Uterus (tissue), 4 donors: ENCODE results near the gene TMEM164. TPM values are rescaled to one million over a fixed set of nuclear protein-coding genes. Genes with fewer than 3 reads are reported as not detected.

Source experiments
- DNase-seq, 2 donors: peaks; one replicate each; pipeline ENCODE4 v3.0.0-alpha.2; 2019 to 2020
- H3K27ac ChIP-seq, 2 donors: fragments of 200-600 bp; sonication (generic); 1 replicate in 1 of 2; 2 replicates in 1 of 2; pipeline ENCODE4 v1.5.1; 2016 to 2018
- H3K27me3 ChIP-seq, 2 donors: fragments of 200-600 bp; sonication (generic); one replicate each; pipeline ENCODE4 v1.5.1; 2018 to 2019; ENCODE audit warnings: control low read depth in 1 of 2
- H3K36me3 ChIP-seq, 2 donors: fragments of 200-600 bp; sonication (generic); one replicate each; pipeline ENCODE4 v1.5.1; 2019; ENCODE audit warnings: control low read depth in 1 of 2
- H3K4me1 ChIP-seq, 2 donors: fragments of 200-600 bp; sonication (generic); one replicate each; pipeline ENCODE4 v1.5.1; 2018 to 2019; ENCODE audit warnings: control low read depth in 1 of 2
- H3K4me3 ChIP-seq, 2 donors: fragments of 200-600 bp; sonication (generic); 1 replicate in 1 of 2; 2 replicates in 1 of 2; pipeline ENCODE4 v1.5.1; 2018 to 2019; ENCODE audit warnings: mild to moderate bottlenecking in 1 of 2
- H3K9me3 ChIP-seq, 2 donors: fragments of 200-600 bp; sonication (generic); one replicate each; pipeline ENCODE4 v1.5.1; 2019; ENCODE audit warnings: control low read depth in 1 of 2
- POLR2A ChIP-seq, 2 donors: fragments of 450-650 bp; IDR thresholded peaks; one replicate each; pipeline ENCODE4 v1.6.1; 2016; ENCODE audit warnings: antibody characterized with exemption in 2 of 2, mild to moderate bottlenecking in 1 of 2, moderate library complexity in 1 of 2
- intact Hi-C: fragments of 100-400 bp; cut with DNase I; formaldehyde crosslinking; loops from one replicate; pipeline ENCODE4 v1.15.1; 2023; ENCODE audit warnings: low total_unique reads
- total RNA-seq, 4 donors: library from RNA; depleted of rRNA in 3 of 4; stranded (reverse); fragments of >200 nt in 3 of 4; gene quantifications; one replicate each; pipeline versions ENCODE4 v1.1.0 to v1.2.4, GENCODE V29; 2014 to 2023
- TF ChIP-seq, protein P1 (sequence below), 4 experiments: fragments of 200-600 bp in 2 of 4; fragments of 450-650 bp in 2 of 4; sonication (generic) in 2 of 4; IDR thresholded peaks; one replicate each; pipeline ENCODE4 v1.5.1; 2016 to 2019; ENCODE audit warnings: antibody characterized with exemption in 4 of 4, mild to moderate bottlenecking in 2 of 4, moderate library complexity in 1 of 4
- donor health status: DM: yes; HTN: yes; CAD: no.

TMEM164 gene
- total RNA-seq, 4 donors from 2014 or later, result 3.1 to 18.9 (median 11.5) TPM

DNA sequence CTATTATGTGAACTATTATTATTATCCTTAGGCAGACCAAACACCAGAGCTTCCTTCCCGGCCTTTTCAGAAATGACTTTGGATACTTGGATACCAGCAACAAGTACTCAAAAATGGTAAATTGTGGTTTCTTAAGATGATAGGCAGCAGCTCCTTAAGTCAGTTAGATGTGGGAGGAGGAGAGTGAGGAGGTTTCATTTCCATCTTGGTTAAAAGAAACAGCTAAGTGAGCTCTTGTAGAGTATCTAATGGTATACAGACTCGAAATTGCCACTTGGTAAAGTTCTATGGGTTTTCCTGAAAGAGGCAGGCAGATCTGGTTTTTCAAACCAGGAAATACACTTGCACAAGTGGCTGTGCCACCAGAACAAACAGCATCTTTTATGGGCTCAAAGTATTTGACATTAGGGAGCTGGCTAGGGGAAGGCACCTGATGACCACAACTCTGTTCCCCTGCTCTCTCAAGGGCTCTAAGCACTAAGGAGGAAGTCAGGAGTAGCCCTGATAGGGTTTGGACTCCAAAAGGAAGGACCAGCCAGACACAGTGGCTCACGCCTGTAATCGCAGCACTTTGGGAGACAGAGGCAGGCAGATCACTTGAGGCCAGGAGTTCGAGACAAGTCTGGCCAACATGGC lies 130.9 kb downstream of the TMEM164 start:
- Histone ChIP-seq H3K4me1 (no peaks in the 10 kb centered on the region), H3K9me3 (no peaks in the 10 kb centered on the region), H3K27ac (no peak overlapping the region), H3K36me3 (no peaks in the 10 kb centered on the region), H3K4me3 (no peak overlapping the region), H3K27me3 (no peaks in the 10 kb centered on the region)
- no peak for TF ChIP-seq POLR2A (IDR thresholded peaks at IDR 0.05)
- TF ChIP-seq, protein P1, sequence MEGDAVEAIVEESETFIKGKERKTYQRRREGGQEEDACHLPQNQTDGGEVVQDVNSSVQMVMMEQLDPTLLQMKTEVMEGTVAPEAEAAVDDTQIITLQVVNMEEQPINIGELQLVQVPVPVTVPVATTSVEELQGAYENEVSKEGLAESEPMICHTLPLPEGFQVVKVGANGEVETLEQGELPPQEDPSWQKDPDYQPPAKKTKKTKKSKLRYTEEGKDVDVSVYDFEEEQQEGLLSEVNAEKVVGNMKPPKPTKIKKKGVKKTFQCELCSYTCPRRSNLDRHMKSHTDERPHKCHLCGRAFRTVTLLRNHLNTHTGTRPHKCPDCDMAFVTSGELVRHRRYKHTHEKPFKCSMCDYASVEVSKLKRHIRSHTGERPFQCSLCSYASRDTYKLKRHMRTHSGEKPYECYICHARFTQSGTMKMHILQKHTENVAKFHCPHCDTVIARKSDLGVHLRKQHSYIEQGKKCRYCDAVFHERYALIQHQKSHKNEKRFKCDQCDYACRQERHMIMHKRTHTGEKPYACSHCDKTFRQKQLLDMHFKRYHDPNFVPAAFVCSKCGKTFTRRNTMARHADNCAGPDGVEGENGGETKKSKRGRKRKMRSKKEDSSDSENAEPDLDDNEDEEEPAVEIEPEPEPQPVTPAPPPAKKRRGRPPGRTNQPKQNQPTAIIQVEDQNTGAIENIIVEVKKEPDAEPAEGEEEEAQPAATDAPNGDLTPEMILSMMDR (IDR thresholded peaks at IDR 0.05), result no peak
- no peak for DNase-seq
- intact Hi-C loops, result no loop called here

DNA sequence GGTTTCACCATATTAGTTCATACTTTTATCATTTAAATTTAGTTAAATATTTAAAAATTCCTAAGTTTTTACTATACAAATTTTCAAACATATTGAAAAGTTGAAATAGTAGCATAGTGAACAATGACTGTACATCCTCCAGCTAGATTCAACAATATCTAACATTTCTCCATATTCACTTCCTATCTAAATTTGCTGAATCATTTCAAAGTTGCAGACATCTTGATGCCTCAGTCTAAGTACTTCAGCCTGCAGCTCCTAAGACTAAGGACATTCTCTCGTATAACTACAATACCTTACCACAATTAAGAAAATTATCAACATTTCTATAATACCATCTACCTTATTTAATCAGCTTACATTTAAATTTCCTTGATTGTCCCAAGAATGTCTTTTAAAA lies 132.7 kb downstream of the TMEM164 start:
- Histone ChIP-seq H3K36me3 (no peaks in the 10 kb centered on the region), H3K9me3 (no peaks in the 10 kb centered on the region), H3K27ac (no peak overlapping the region), H3K27me3 (no peaks in the 10 kb centered on the region), H3K4me1 (no peaks in the 10 kb centered on the region), H3K4me3 (no peak overlapping the region)
- intact Hi-C loops, result no loop called here
- no peak for DNase-seq
- TF ChIP-seq, protein P1 (IDR thresholded peaks at IDR 0.05), result no peak
- TF ChIP-seq POLR2A (IDR thresholded peaks at IDR 0.05), result no peak

DNA sequence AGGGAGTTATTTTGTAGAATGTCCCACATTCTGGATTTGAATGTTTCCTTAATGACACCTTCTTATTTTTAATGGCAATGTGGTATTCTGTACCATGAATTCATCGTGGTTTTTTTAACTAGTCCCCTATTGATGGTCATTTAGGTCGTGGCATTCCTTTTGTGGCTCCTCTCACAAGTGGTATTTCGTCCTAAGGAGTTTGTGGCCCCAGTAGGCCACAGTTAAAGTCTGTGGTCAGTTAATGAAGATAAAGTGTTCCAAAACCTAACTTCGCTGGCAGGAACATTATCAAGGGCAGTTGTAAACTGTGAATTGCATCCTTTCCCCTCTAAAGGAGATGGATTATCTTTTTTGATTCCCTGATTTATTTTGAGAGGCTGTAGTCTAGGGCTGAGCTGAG lies 133.2 kb downstream of the TMEM164 start:
- no peak overlapping the region for H3K4me3 ChIP-seq
- no peaks in the 10 kb centered on the region for H3K27me3 ChIP-seq

DNA sequence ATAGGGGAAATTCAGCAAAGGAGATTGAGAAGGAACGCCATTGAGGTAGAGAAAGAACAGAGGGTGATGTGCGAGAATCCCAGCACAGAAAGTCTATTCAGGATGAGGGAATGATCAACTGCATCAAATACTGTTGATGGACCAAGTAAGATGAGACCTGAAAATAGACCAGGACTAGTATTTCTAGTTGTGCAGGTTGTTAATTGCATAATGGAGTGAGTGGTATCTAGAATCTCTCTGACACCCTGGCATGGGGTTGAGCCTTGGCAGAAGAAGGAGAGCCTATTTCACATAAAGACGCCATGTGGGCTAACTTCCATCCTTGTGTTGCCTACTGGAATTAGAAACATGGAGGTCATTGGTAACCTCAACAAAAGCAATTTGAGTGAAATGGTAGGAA lies 135.6 kb downstream of the TMEM164 start:
- Histone ChIP-seq H3K4me1 (no peaks in the 10 kb centered on the region), H3K27me3 (no peaks in the 10 kb centered on the region), H3K36me3 (no peaks in the 10 kb centered on the region), H3K4me3 (no peak overlapping the region), H3K9me3 (no peaks in the 10 kb centered on the region), H3K27ac (no peak overlapping the region)
- TF ChIP-seq, protein P1 (IDR thresholded peaks at IDR 0.05), result no peak
- no peak for TF ChIP-seq POLR2A (IDR thresholded peaks at IDR 0.05)
- DNase-seq, result no peak
- intact Hi-C loops, result no loop called here

More for the DNA sequence above, 133.2 kb downstream of the TMEM164 start:
- DNase-seq, result no peak
- Histone ChIP-seq H3K4me1 (no peaks in the 10 kb centered on the region), H3K27ac (no peak overlapping the region), H3K9me3 (no peaks in the 10 kb centered on the region), H3K36me3 (no peaks in the 10 kb centered on the region)
- intact Hi-C loops, result no loop called here
- TF ChIP-seq POLR2A (IDR thresholded peaks at IDR 0.05), result no peak
- TF ChIP-seq, protein P1 (IDR thresholded peaks at IDR 0.05), result no peak

DNA sequence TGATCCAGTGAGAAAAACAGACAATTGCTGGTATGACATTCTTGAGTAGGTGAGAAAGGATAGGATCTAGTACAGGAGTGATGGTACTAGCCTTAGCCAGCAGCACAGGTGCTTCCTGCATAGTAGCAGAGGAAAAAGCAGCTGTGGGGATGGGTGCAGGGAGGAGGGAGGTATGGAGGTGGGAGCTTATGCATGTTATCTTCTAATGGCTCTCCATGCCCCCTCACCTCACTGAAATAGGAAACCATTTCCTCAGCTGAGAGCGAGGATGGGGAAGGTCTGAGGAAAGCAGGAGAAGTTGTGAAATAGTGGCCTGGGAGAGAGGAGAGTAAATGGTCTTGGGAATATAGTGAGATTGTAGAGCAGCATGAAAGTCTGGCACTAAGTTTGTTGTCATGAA lies 136.3 kb downstream of the TMEM164 start:
- H3K27me3 ChIP-seq, result no peaks in the 10 kb centered on the region
- intact Hi-C loops, result no loop called here
- no peaks in the 10 kb centered on the region for H3K36me3 ChIP-seq
- no peaks in the 10 kb centered on the region for H3K4me1 ChIP-seq
- no peak for DNase-seq
- H3K9me3 ChIP-seq, result no peaks in the 10 kb centered on the region
- H3K27ac ChIP-seq, result no peak overlapping the region
- TF ChIP-seq POLR2A (IDR thresholded peaks at IDR 0.05), result no peak
- TF ChIP-seq, protein P1 (IDR thresholded peaks at IDR 0.05), result no peak
- no peak overlapping the region for H3K4me3 ChIP-seq
